IPS DF 6.9 (cell line): ENCODE data around the gene MT1E.
"Not testable (repeated sequence)": the region's sequence is repeated elsewhere in the genome, so short reads cannot be mapped to it uniquely, and the experiment has no call there.

ENCODE experiments used
- DNase-seq: peaks from one replicate; pipeline ENCODE4 v3.0.0-alpha.2; 2013; ENCODE audit warnings: low read depth, low spot score
- H3K27ac ChIP-seq: one replicate; pipeline ENCODE4 v1.5.1; 2013; ENCODE audit warnings: low read length, control low read depth
- H3K27me3 ChIP-seq: 2 replicates; pipeline ENCODE4 v1.6.1; 2013; ENCODE audit warnings: mild to moderate bottlenecking, low read length; ENCODE audit not compliant: control insufficient read depth, insufficient read depth
- H3K36me3 ChIP-seq: 2 replicates; pipeline ENCODE4 v1.6.1; 2013; ENCODE audit warnings: low read length; ENCODE audit not compliant: control insufficient read depth, insufficient read depth
- H3K4me1 ChIP-seq: 2 replicates; pipeline ENCODE4 v1.6.1; 2013; ENCODE audit warnings: low read length; ENCODE audit not compliant: control insufficient read depth, insufficient read depth
- H3K4me3 ChIP-seq: 2 replicates; pipeline ENCODE4 v1.5.1; 2013; ENCODE audit warnings: mild to moderate bottlenecking, low read length
- H3K9me3 ChIP-seq: 2 replicates; pipeline ENCODE4 v1.6.1; 2013; ENCODE audit warnings: low read length, inconsistent platforms; ENCODE audit not compliant: control insufficient read depth, insufficient read depth
- WGBS: extraction: QIAGEN DNeasy Blood & Tissue Kit; methylation state at CpG from one replicate; pipeline ENCODE4 v1.1.7; 2013; ENCODE audit warnings: mixed read lengths, missing lambda C conversion rate; ENCODE audit not compliant: insufficient read length, insufficient coverage; 5-methylcytosine and 5-hydroxymethylcytosine counted together

Gene MT1E

DNA sequence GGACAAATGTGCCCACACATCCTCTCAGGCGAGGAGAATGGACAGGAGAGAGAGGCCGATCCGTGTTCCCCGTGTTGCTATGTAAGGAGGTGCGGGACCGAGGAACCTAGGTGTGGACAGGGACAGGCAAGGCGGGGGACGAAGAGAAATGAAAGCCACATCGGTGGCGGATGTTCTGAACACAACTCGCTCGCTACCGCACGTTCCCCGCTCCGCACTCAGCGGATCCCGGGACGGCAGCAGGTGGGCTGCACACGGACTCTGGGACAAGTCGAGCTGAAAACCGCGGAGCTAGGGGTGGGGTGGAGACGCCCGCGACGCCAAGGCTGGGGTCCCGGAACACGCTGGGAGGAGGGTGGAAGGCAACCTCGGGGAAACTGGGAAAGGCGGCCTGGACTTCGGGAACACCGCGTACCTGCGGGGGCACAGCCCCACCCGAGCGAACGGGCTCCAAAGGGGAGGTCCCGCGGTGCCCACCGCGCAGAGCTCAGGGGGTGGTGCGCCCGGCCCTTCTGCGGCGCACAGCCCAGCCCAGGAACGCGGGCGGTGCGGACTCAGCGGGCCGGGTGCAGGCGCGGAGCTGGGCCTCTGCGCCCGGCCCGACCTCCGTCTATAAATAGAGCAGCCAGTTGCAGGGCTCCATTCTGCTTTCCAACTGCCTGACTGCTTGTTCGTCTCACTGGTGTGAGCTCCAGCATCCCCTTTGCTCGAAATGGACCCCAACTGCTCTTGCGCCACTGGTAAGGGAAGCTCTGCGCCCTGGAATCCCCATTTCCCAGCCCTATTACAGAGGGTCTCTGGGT is at the start of gene MT1E:
MT1E (plus strand) TSS at position 642 of the 803 bp plus-strand sequence; CDS start at position 713, 71 bp downstream.
- Histone ChIP-seq H3K9me3 (no peaks in the 10 kb centered on the region), H3K4me1 (peaks cover 3% of the 10 kb centered on the region), H3K27ac (no peak within 1 kb of the TSS), H3K4me3 (peak within 1 kb of the TSS; percentile 19; the same call in 1 of the 2 replicates), H3K36me3 (no peaks in the 10 kb centered on the region), H3K27me3 (peaks cover 64% of the 10 kb centered on the region)
- no CpG with 5 or more reads among the region's 62 CpGs for WGBS
- no peak for DNase-seq

DNA sequence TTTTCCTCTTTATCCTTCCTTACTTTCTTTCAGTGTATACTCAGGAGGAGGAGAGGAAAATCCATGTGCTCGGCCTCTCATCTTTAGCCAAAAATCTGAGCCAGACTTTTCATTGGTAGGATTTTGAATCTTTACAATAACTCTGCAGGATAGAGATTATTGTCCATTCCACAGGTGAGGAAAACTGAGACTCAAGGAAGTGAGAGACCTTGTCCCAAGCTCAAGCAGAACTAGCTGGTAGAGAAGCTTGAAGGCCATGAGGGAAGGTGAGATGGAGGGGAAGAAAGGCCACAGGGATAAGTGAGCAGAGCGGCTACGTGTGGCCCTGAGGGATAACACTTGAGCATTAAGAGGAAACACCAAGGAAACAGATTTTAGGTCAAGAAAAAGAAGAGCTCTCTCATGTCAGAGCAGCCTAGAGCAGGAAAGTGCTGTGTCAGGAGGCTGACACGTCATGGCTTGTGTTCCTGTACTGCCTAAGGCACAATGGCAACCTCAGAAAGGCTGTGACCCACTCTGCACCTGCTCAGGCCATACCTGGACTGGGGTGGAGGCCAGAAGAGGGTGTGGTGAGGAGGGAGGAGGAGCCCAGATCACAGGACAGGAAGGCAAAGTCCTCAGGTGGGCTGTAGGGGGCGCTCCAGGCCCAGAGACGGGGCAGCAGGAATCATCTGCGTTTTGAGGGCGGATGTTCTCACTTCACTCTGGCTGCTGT is 48.8 kb upstream of the MT1E start:
- H3K27me3 ChIP-seq: no peaks in the 10 kb centered on the region
- no peak overlapping the region for H3K4me3 ChIP-seq
- no peak overlapping the region for H3K27ac ChIP-seq
- H3K9me3 ChIP-seq: no peaks in the 10 kb centered on the region
- H3K4me1 ChIP-seq: no peaks in the 10 kb centered on the region
- H3K36me3 ChIP-seq: no peaks in the 10 kb centered on the region
- WGBS: no CpG with 5 or more reads among the region's 8 CpGs
- peak; percentile 73 for DNase-seq

DNA sequence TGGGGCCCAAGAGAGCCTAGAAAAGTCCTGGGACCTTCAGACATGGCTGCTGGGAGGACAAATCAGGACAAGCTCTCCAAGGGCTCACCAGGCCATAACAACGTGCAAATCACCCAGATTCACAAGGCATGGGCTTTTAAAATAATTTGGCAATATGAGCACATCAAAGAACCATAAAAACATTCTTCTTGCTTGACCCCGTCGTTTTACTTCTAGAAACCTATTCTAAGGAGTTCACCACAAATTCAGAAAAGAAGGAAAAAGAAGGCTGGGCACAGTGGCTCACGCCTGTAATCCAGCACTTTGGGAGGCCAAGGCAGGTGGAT is 48.3 kb upstream of the MT1E start:
- Histone ChIP-seq H3K4me1 (no peaks in the 10 kb centered on the region), H3K27me3 (no peaks in the 10 kb centered on the region), H3K4me3 (no peak overlapping the region), H3K9me3 (no peaks in the 10 kb centered on the region), H3K27ac (no peak overlapping the region), H3K36me3 (no peaks in the 10 kb centered on the region)
- no CpG with 5 or more reads among the region's 4 CpGs for WGBS
- no peak for DNase-seq

DNA sequence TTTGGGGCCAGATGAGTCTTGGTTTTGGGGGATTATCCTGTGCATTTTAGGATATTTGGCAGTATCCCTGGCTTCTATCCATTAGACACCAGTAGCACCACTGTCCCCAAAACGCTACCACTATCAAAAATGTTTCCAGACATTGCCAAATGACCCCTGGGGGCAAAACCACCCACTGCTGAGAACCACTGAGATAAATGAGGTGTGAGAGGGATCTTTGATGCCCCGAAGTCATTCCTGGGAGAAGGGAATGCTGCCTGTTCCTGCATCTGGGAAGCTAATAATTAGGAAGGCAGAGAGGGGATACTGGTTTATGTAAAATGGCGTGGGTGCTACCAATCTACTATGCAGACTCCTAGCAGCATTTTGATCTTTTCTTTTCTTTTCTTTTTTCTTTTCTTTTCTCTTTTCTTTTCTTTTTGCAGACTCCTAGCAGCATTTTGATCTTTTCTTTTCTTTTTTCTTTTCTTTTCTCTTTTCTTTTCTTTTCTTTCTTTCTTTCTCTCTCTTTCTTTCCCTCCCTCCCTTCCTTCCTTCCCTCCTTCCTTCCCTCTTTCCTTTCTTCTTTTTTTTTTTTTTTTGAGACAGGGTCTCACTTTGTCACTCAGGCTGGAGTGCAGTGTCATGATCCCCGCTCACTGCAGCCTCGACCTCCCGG is 45.1 kb upstream of the MT1E start:
- Histone ChIP-seq H3K36me3 (no peaks in the 10 kb centered on the region), H3K27ac (no peak overlapping the region), H3K9me3 (no peaks in the 10 kb centered on the region), H3K4me1 (no peaks in the 10 kb centered on the region), H3K27me3 (no peaks in the 10 kb centered on the region), H3K4me3 (no peak overlapping the region)
- WGBS: no CpG with 5 or more reads among the region's 6 CpGs
- DNase-seq: no peak

DNA sequence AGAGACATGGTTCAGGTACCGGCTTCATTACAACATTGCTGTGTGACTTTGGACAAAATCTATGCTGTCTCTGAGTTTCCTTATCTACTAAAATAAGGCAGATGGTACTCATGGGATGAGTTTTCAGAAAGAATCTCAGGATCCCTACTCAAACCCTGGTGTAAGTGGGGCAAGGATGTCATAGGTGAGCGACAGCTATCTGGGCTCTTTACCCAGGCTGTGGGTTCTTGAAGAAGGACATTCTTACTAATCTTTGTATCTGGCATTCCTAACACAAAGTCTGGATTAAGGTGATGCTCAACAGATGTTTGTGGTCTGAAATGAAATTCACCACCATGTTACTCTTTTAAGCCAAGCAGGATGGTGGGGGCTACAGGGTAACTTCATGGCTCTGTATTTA is 42.7 kb upstream of the MT1E start:
- not testable (repeated sequence) for H3K4me3 ChIP-seq, H3K9me3 ChIP-seq, H3K4me1 ChIP-seq, H3K36me3 ChIP-seq, H3K27me3 ChIP-seq, DNase-seq, H3K27ac ChIP-seq
- no CpG with 5 or more reads among the region's 2 CpGs for WGBS

DNA sequence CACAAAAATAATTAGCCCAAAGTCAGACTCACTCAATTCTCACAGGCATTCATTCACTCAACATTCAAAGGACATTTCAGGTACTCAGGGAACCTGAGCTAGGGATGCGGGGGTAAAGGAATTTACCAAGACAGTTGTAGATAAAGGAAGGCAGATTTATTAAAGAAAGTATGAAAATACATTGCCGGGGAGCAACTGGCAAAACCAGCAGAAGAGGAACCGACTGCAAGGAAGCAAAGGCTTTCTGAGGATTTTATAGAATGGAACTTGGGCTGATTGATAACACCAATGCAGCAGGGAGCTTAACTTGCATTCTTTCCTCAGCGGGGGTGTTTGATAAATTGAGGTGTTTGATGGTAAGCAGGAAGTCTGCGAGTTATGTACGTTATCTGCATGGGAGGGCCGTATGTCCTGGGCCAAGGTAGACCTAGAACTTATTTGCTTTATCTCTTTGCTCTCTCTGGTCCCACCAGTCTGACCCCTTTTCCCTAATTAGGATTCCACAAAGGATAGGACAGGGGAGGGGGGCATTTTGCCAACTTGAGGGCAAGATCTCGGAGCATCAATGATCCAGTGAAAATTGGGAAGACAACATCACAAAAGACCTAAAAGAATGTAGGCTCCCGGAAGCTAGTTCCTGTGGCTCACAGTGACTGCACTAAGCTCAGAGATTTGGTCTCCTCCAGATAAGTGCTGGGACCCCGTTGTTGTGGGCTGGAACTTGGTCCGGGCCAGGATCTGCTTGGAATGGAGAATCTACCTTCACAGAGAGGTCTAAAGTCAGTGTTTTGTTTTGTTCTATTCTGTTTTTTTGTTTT is 42.0 kb upstream of the MT1E start:
- no peaks in the 10 kb centered on the region; the same call in 1 of the 2 replicates for H3K27me3 ChIP-seq
- H3K9me3 ChIP-seq: no peaks in the 10 kb centered on the region
- no peak overlapping the region for H3K27ac ChIP-seq
- H3K4me3 ChIP-seq: no peak overlapping the region
- no peaks in the 10 kb centered on the region for H3K4me1 ChIP-seq
- H3K36me3 ChIP-seq: no peaks in the 10 kb centered on the region
- DNase-seq: no peak
- no CpG with 5 or more reads among the region's 11 CpGs for WGBS

DNA sequence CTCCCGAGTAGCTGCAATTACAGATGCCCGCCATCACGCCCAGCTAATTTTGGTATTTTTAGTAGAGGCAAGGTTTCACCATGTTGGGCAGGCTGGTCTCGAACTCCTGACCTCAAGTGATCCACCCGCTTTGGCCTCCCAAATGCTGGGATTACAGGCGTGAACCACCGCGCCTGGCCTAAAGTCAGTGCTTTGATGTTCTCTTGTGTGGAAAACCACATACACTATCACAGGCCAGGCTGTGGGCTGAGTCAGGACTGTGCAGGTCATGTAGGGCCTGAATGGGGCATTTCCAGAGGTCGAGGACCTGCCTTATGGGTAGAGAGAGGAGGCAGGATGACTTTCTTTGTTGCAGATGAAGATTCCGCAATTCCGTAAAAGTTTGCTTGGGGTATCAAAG is 41.3 kb upstream of the MT1E start:
- WGBS: no CpG with 5 or more reads among the region's 11 CpGs

GRCh38 chr16:56588781-56589140 is 36.8 kb upstream of the MT1E start:
- Histone ChIP-seq H3K27ac (no peak overlapping the region), H3K36me3 (no peaks in the 10 kb centered on the region), H3K4me1 (no peaks in the 10 kb centered on the region), H3K27me3 (peaks cover 20% of the 10 kb centered on the region), H3K9me3 (no peaks in the 10 kb centered on the region), H3K4me3 (peak overlapping the region; percentile 47; the same call in 1 of the 2 replicates)
- DNase-seq: no peak
- WGBS: no CpG with 5 or more reads among the region's 9 CpGs

More for the DNA sequence above, 41.3 kb upstream of the MT1E start:
- no peak for DNase-seq
- no peak overlapping the region for H3K4me3 ChIP-seq
- no peak overlapping the region for H3K27ac ChIP-seq
- H3K9me3 ChIP-seq: no peaks in the 10 kb centered on the region
- no peaks in the 10 kb centered on the region for H3K36me3 ChIP-seq
- no peaks in the 10 kb centered on the region for H3K4me1 ChIP-seq
- peaks cover 6% of the 10 kb centered on the region; the same call in 1 of the 2 replicates for H3K27me3 ChIP-seq

GRCh38 chr16:56589141-56590039 is 36.2 kb upstream of the MT1E start, which contains the start of gene MT3:
Gene MT3, plus strand, starts transcription at chr16:56589528. Its CDS starts 63 bp downstream, at chr16:56589591.
- no CpG with 5 or more reads among the region's 87 CpGs for WGBS

More at GRCh38 chr16:56589141-56590039, 36.2 kb upstream of the MT1E start, which contains the start of gene MT3:
- H3K27me3 ChIP-seq: peaks cover 20% of the 10 kb centered on the region
- H3K9me3 ChIP-seq: no peaks in the 10 kb centered on the region
- no peak within 1 kb of the TSS for H3K27ac ChIP-seq
- H3K36me3 ChIP-seq: no peaks in the 10 kb centered on the region
- H3K4me3 ChIP-seq: peak within 1 kb of the TSS; percentile 47; the same call in 1 of the 2 replicates
- H3K4me1 ChIP-seq: no peaks in the 10 kb centered on the region
- DNase-seq: no peak
